GM23338 (cell line): ENCODE results near the gene SCGN. TPM values are rescaled to one million over a fixed set of nuclear protein-coding genes. Genes with fewer than 3 reads are reported as not detected.

Source experiments
- ATAC-seq: fragments of 200-7000 bp; cut with Tn5 transposase; 3 replicates; pipeline ENCODE4 v1.9.1; 2020
- DNase-seq: peaks from one replicate; pipeline ENCODE4 v3.0.0-alpha.2; 2015; ENCODE audit warnings: low spot score
- H2AFZ ChIP-seq: fragments of 200-600 bp; sonication (generic); 2 replicates; pipeline ENCODE4 v1.8.0; 2016; ENCODE audit warnings: antibody characterized with exemption, mild to moderate bottlenecking, moderate library complexity
- H3F3A ChIP-seq: fragments of 200-600 bp; sonication (generic); replicated peaks from 2 replicates; pipeline ENCODE4 v1.8.0; 2017; ENCODE audit warnings: antibody characterized with exemption, mixed run types, low read depth
- H3K27ac ChIP-seq: fragments of 200-600 bp; sonication (generic); 2 replicates; pipeline ENCODE4 v1.6.1; 2016; ENCODE audit warnings: low read depth
- H3K27me3 ChIP-seq: fragments of 200-600 bp; sonication (generic); 2 replicates; pipeline ENCODE4 v1.8.0; 2016; ENCODE audit warnings: mild to moderate bottlenecking, mixed run types, moderate library complexity; ENCODE audit not compliant: insufficient read depth
- H3K36me3 ChIP-seq: fragments of 200-600 bp; sonication (generic); 2 replicates; pipeline ENCODE4 v1.8.0; 2016; ENCODE audit warnings: mild to moderate bottlenecking; ENCODE audit not compliant: insufficient read depth
- H3K4me1 ChIP-seq: fragments of 200-600 bp; sonication (generic); 2 replicates; pipeline ENCODE4 v1.8.0; 2016; ENCODE audit warnings: mild to moderate bottlenecking, moderate library complexity; ENCODE audit not compliant: insufficient read depth
- H3K4me2 ChIP-seq: fragments of 200-600 bp; sonication (generic); 2 replicates; pipeline ENCODE4 v1.7.1; 2017; ENCODE audit warnings: mixed run types
- H3K4me3 ChIP-seq: fragments of 200-600 bp; sonication (generic); 2 replicates; pipeline ENCODE4 v1.6.1; 2016; ENCODE audit warnings: mixed run types
- H3K79me2 ChIP-seq: fragments of 200-600 bp; sonication (generic); replicated peaks from 2 replicates; pipeline ENCODE4 v1.8.0; 2017; ENCODE audit warnings: mild to moderate bottlenecking; ENCODE audit not compliant: insufficient read depth
- H3K9me2 ChIP-seq: fragments of 200-600 bp; sonication (generic); 2 replicates; pipeline ENCODE4 v1.8.0; 2017; ENCODE audit not compliant: insufficient read depth
- H4K20me1 ChIP-seq: fragments of 200-600 bp; sonication (generic); replicated peaks from 2 replicates; pipeline ENCODE4 v1.8.0; 2017; ENCODE audit warnings: mild to moderate bottlenecking; ENCODE audit not compliant: insufficient read depth
- H3K27ac Mint-ChIP-seq: 2 replicates; pipeline ENCODE4 v1.8.0; 2020; ENCODE audit warnings: inconsistent platforms, mild to moderate bottlenecking, moderate library complexity, mixed read lengths
- H3K27me3 Mint-ChIP-seq: 3 replicates; pipeline ENCODE4 v1.8.0; 2022; ENCODE audit warnings: low read depth, mild to moderate bottlenecking, moderate library complexity, mixed read lengths, inconsistent platforms; ENCODE audit not compliant: insufficient read depth, poor library complexity
- H3K36me3 Mint-ChIP-seq: 3 replicates; pipeline ENCODE4 v1.8.0; 2021; ENCODE audit warnings: low read depth, mild to moderate bottlenecking, inconsistent platforms, moderate library complexity, mixed read lengths
- H3K4me1 Mint-ChIP-seq: 3 replicates; pipeline ENCODE4 v1.8.0; 2020; ENCODE audit warnings: mild to moderate bottlenecking, inconsistent platforms, mixed read lengths
- H3K4me3 Mint-ChIP-seq: 3 replicates; pipeline ENCODE4 v1.8.0; 2021; ENCODE audit warnings: moderate library complexity, mild to moderate bottlenecking, inconsistent platforms, mixed read lengths
- H3K9me3 Mint-ChIP-seq: 3 replicates; pipeline ENCODE4 v1.8.0; 2020; ENCODE audit warnings: moderate library complexity, mild to moderate bottlenecking, inconsistent platforms, mixed read lengths
- NANOG ChIP-seq: IDR thresholded peaks from 2 replicates; pipeline ENCODE4 v1.6.1; 2016; ENCODE audit warnings: antibody characterized with exemption, borderline replicate concordance
- STAT1 ChIP-seq: IDR thresholded peaks from one replicate; pipeline ENCODE4 v1.6.1; 2016; ENCODE audit warnings: antibody characterized with exemption; ENCODE audit not compliant: unreplicated experiment
- polyA plus RNA-seq: library from polyadenylated mRNA; unstranded; fragments of >200 nt; fragmentation: Nextera tagmentation; extraction: Ambion mirVana; gene quantifications from 2 replicates; pipeline ENCODE4 v1.2.1, GENCODE V29; 2016
- total RNA-seq: library from RNA; depleted of rRNA; stranded (reverse); fragments of >200 nt; shearing (Covaris generic); gene quantifications from 2 replicates; pipeline ENCODE4 v1.2.3, GENCODE V29; 2014
- TF ChIP-seq, protein P1 (sequence below): IDR thresholded peaks from one replicate; pipeline ENCODE4 v1.6.1; 2018; ENCODE audit warnings: antibody characterized with exemption; ENCODE audit not compliant: unreplicated experiment
- TF ChIP-seq, protein P2 (sequence below): fragments of 250-450 bp; sonication (Bioruptor Pico); IDR thresholded peaks from 2 replicates; pipeline ENCODE4 v1.5.0; 2020; ENCODE audit warnings: mild to moderate bottlenecking, moderate library complexity

SCGN gene
- total and polyA plus RNA-seq, 2 experiments from 2014 or later = not detected

DNA sequence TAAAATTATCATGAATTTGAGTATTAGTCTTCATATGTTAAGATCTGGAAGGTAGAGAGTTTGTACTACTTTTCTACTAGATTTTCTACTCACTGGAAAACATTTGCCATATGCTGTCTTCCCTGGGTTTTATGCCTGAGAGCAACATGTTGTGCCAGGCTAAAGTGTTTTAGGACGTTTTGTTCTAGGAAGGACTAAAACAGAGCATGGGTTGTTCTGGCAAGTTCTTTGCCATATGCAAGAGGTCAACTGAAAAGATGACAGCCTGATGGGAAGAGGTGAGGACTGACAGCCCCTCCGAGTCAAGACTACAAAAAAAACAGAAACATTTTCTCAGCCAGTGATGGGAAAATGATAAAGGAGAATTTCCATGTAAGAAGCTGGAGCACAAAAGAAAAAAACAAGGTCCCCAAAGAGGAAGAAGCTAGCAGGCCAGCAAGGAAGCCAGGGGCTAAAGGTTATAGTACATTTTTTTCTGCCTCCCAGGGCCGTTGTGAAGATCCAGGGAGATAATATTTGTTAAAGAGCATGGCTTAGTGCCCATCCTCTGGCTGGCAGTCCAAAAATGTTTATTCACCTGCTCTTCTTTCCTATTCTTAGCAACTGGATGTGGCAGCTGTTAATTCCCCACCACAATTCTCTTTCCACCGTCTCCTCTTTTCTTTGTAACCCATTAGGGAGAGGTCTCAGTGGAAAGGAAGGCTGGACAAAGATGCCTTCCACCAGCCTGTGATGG, 7.8 kb downstream of the SCGN start:
- H3K27ac ChIP-seq = no peak overlapping the region
- no peaks in the 10 kb centered on the region for H4K20me1 ChIP-seq
- no peaks in the 10 kb centered on the region for H3K79me2 ChIP-seq
- Mint-ChIP-seq H3K27me3 (no peaks in the 10 kb centered on the region), H3K4me1 (no peaks in the 10 kb centered on the region), H3K27ac (no peak overlapping the region), H3K36me3 (no peaks in the 10 kb centered on the region), H3K9me3 (no peaks in the 10 kb centered on the region), H3K4me3 (no peak overlapping the region)
- H3K4me3 ChIP-seq = no peak overlapping the region
- no peaks in the 10 kb centered on the region; the same call in 1 of the 2 replicates for H3K27me3 ChIP-seq
- H3F3A ChIP-seq = no peaks in the 10 kb centered on the region
- no peaks in the 10 kb centered on the region for H3K9me2 ChIP-seq
- no peaks in the 10 kb centered on the region for H3K36me3 ChIP-seq
- no peaks in the 10 kb centered on the region for H3K4me1 ChIP-seq
- no peak for DNase-seq
- no peak overlapping the region for H3K4me2 ChIP-seq
- TF ChIP-seq NANOG (no peak), STAT1 (no peak)
- TF ChIP-seq, protein P1, sequence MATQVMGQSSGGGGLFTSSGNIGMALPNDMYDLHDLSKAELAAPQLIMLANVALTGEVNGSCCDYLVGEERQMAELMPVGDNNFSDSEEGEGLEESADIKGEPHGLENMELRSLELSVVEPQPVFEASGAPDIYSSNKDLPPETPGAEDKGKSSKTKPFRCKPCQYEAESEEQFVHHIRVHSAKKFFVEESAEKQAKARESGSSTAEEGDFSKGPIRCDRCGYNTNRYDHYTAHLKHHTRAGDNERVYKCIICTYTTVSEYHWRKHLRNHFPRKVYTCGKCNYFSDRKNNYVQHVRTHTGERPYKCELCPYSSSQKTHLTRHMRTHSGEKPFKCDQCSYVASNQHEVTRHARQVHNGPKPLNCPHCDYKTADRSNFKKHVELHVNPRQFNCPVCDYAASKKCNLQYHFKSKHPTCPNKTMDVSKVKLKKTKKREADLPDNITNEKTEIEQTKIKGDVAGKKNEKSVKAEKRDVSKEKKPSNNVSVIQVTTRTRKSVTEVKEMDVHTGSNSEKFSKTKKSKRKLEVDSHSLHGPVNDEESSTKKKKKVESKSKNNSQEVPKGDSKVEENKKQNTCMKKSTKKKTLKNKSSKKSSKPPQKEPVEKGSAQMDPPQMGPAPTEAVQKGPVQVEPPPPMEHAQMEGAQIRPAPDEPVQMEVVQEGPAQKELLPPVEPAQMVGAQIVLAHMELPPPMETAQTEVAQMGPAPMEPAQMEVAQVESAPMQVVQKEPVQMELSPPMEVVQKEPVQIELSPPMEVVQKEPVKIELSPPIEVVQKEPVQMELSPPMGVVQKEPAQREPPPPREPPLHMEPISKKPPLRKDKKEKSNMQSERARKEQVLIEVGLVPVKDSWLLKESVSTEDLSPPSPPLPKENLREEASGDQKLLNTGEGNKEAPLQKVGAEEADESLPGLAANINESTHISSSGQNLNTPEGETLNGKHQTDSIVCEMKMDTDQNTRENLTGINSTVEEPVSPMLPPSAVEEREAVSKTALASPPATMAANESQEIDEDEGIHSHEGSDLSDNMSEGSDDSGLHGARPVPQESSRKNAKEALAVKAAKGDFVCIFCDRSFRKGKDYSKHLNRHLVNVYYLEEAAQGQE = no peak
- no peak overlapping the region for H2AFZ ChIP-seq
- ATAC-seq = no peak

DNA sequence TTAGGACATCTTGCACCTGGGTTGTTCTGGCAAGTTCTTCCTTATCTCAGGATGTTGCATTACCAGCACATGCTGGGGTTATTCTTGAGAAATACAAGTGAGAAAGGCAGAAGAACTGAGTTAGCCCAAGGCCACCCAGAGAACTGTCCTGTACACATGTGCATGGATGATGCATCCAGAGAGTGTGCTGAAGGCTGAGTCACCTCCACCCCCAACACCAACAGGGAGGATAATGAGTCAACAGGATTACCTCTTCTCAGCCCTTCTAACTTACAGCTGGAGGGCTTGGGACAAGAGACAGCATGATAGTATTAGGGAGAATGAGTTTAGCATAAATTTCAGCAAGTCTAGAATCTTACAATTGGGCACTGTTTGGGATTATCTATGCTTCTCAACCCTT, 8.5 kb downstream of the SCGN start:
- Mint-ChIP-seq H3K9me3 (no peaks in the 10 kb centered on the region), H3K4me1 (no peaks in the 10 kb centered on the region), H3K27me3 (no peaks in the 10 kb centered on the region)

More for the DNA sequence above, 8.5 kb downstream of the SCGN start:
- H3K4me1 ChIP-seq = no peaks in the 10 kb centered on the region
- H3K79me2 ChIP-seq = no peaks in the 10 kb centered on the region
- DNase-seq = no peak
- H3K4me3 ChIP-seq = no peak overlapping the region
- no peak for ATAC-seq
- H3K9me2 ChIP-seq = no peaks in the 10 kb centered on the region
- no peaks in the 10 kb centered on the region for H3F3A ChIP-seq
- H3K27me3 ChIP-seq = no peaks in the 10 kb centered on the region
- Mint-ChIP-seq H3K27ac (no peak overlapping the region), H3K36me3 (no peaks in the 10 kb centered on the region), H3K4me3 (no peak overlapping the region)
- no peak overlapping the region for H3K27ac ChIP-seq
- TF ChIP-seq, protein P2, sequence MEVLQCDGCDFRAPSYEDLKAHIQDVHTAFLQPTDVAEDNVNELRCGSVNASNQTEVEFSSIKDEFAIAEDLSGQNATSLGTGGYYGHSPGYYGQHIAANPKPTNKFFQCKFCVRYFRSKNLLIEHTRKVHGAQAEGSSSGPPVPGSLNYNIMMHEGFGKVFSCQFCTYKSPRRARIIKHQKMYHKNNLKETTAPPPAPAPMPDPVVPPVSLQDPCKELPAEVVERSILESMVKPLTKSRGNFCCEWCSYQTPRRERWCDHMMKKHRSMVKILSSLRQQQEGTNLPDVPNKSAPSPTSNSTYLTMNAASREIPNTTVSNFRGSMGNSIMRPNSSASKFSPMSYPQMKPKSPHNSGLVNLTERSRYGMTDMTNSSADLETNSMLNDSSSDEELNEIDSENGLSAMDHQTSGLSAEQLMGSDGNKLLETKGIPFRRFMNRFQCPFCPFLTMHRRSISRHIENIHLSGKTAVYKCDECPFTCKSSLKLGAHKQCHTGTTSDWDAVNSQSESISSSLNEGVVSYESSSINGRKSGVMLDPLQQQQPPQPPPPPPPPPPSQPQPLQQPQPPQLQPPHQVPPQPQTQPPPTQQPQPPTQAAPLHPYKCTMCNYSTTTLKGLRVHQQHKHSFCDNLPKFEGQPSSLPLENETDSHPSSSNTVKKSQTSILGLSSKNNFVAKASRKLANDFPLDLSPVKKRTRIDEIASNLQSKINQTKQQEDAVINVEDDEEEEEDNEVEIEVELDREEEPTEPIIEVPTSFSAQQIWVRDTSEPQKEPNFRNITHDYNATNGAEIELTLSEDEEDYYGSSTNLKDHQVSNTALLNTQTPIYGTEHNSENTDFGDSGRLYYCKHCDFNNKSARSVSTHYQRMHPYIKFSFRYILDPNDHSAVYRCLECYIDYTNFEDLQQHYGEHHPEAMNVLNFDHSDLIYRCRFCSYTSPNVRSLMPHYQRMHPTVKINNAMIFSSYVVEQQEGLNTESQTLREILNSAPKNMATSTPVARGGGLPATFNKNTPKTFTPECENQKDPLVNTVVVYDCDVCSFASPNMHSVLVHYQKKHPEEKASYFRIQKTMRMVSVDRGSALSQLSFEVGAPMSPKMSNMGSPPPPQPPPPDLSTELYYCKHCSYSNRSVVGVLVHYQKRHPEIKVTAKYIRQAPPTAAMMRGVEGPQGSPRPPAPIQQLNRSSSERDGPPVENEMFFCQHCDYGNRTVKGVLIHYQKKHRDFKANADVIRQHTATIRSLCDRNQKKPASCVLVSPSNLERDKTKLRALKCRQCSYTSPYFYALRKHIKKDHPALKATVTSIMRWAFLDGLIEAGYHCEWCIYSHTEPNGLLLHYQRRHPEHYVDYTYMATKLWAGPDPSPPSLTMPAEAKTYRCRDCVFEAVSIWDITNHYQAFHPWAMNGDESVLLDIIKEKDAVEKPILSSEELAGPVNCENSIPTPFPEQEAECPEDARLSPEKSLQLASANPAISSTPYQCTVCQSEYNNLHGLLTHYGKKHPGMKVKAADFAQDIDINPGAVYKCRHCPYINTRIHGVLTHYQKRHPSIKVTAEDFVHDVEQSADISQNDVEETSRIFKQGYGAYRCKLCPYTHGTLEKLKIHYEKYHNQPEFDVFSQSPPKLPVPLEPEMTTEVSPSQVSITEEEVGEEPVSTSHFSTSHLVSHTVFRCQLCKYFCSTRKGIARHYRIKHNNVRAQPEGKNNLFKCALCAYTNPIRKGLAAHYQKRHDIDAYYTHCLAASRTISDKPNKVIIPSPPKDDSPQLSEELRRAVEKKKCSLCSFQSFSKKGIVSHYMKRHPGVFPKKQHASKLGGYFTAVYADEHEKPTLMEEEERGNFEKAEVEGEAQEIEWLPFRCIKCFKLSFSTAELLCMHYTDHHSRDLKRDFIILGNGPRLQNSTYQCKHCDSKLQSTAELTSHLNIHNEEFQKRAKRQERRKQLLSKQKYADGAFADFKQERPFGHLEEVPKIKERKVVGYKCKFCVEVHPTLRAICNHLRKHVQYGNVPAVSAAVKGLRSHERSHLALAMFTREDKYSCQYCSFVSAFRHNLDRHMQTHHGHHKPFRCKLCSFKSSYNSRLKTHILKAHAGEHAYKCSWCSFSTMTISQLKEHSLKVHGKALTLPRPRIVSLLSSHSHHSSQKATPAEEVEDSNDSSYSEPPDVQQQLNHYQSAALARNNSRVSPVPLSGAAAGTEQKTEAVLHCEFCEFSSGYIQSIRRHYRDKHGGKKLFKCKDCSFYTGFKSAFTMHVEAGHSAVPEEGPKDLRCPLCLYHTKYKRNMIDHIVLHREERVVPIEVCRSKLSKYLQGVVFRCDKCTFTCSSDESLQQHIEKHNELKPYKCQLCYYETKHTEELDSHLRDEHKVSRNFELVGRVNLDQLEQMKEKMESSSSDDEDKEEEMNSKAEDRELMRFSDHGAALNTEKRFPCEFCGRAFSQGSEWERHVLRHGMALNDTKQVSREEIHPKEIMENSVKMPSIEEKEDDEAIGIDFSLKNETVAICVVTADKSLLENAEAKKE (CRISPR knock-in tag) = no peak
- H3K36me3 ChIP-seq = no peaks in the 10 kb centered on the region
- no peaks in the 10 kb centered on the region for H4K20me1 ChIP-seq
- H2AFZ ChIP-seq = no peak overlapping the region
- no peak overlapping the region for H3K4me2 ChIP-seq
